Retinal pigment epithelial cell (primary cell): Measurements from ENCODE around the gene PDE2A.

ENCODE experiments used
- DNase-seq: peaks from one replicate; pipeline ENCODE4 v3.0.0-alpha.2; 2010; ENCODE audit warnings: low read depth
- H3K4me3 ChIP-seq: 2 replicates; pipeline ENCODE4 v1.5.1; 2011; ENCODE audit warnings: mild to moderate bottlenecking, low read length, control low read depth, moderate library complexity
- CTCF ChIP-seq: conservative IDR thresholded peaks from 2 replicates; pipeline ENCODE4 v1.5.1; 2011; ENCODE audit warnings: low read depth, low read length, control low read depth, inconsistent platforms

Gene PDE2A

GRCh38 chr11:72692498-72693237, 18.4 kb upstream of the PDE2A start:
- no peak for TF ChIP-seq CTCF
- no peak overlapping the region for H3K4me3 ChIP-seq
- DNase-seq = no peak

- no peak for DNase-seq
- no peak overlapping the region for H3K4me3 ChIP-seq
- no peak for TF ChIP-seq CTCF
These were observed 15.9 kb upstream of the PDE2A start for GRCh38 chr11:72690166-72690565.

GRCh38 chr11:72688929-72689328, 14.7 kb upstream of the PDE2A start:
- DNase-seq = no peak
- no peak overlapping the region for H3K4me3 ChIP-seq
- no peak for TF ChIP-seq CTCF

- TF ChIP-seq CTCF = no peak
- DNase-seq = no peak
- H3K4me3 ChIP-seq = no peak overlapping the region
These were observed 14.3 kb upstream of the PDE2A start for GRCh38 chr11:72688486-72688885.

- DNase-seq = no peak
- no peak for TF ChIP-seq CTCF
- no peak overlapping the region for H3K4me3 ChIP-seq
These were observed 13.1 kb upstream of the PDE2A start for GRCh38 chr11:72687326-72687725.

GRCh38 chr11:72686639-72687220, 12.5 kb upstream of the PDE2A start:
- no peak for DNase-seq
- TF ChIP-seq CTCF = no peak
- no peak overlapping the region for H3K4me3 ChIP-seq
